GM12801 (cell line): Measurements from ENCODE around the gene JAG2.

Experiments used
- CTCF ChIP-seq: IDR thresholded peaks from one replicate; pipeline ENCODE4 v1.5.1; 2011; ENCODE audit warnings: control low read depth; ENCODE audit not compliant: insufficient read length; ENCODE audit errors: extremely low read depth

Gene JAG2

GRCh38 chr14:105102893-105103292 lies 65.7 kb downstream of the JAG2 start:
- no peak for TF ChIP-seq CTCF

- no peak for TF ChIP-seq CTCF
Measured at GRCh38 chr14:105102361-105102870, 66.2 kb downstream of the JAG2 start.

GRCh38 chr14:105100910-105101309 lies 67.7 kb downstream of the JAG2 start:
- no peak for TF ChIP-seq CTCF

- TF ChIP-seq CTCF, result no peak
Measured at GRCh38 chr14:105099778-105100177, 68.8 kb downstream of the JAG2 start.

GRCh38 chr14:105098316-105098715 lies 70.3 kb downstream of the JAG2 start:
- no peak for TF ChIP-seq CTCF

GRCh38 chr14:105097794-105098127 lies 70.8 kb downstream of the JAG2 start:
- TF ChIP-seq CTCF, result no peak

GRCh38 chr14:105096206-105096875 lies 72.2 kb downstream of the JAG2 start:
- no peak for TF ChIP-seq CTCF
